HepG2 (cell line): Measurements from ENCODE around the gene STUB1. TPM values are rescaled to one million over a fixed set of nuclear protein-coding genes. Genes with fewer than 3 reads are reported as not detected.

Experiments
- HMGXB4 ChIP-seq, 2 experiments: sonication (generic) in 1 of 2; formaldehyde crosslinking in 1 of 2; IDR thresholded peaks; 2 replicates each; pipeline versions ENCODE4 v1.4.0 to v1.6.1; 2018 to 2020; ENCODE audit warnings: missing genetic modification reagents in 2 of 2, borderline replicate concordance in 1 of 2, low read depth in 1 of 2, mild to moderate bottlenecking in 1 of 2, missing biosample characterization in 1 of 2
- JUND ChIP-seq: sonication (generic); formaldehyde crosslinking; IDR thresholded peaks from 2 replicates; pipeline ENCODE4 v1.8.0; 2022; ENCODE audit warnings: mild to moderate bottlenecking, missing genetic modification reagents
- MYNN ChIP-seq: sonication (generic); formaldehyde crosslinking; IDR thresholded peaks from 2 replicates; pipeline ENCODE4 v1.4.0; 2020; ENCODE audit warnings: mild to moderate bottlenecking, low read depth, missing genetic modification reagents
- PAXIP1 ChIP-seq: sonication (generic); formaldehyde crosslinking; conservative IDR thresholded peaks from 2 replicates; pipeline ENCODE4 v1.4.0; 2020; ENCODE audit warnings: mild to moderate bottlenecking, missing genetic modification reagents, moderate library complexity
- PRDM10 ChIP-seq: sonication (generic); formaldehyde crosslinking; IDR thresholded peaks from 2 replicates; pipeline ENCODE4 v1.4.0; 2020; ENCODE audit warnings: low read depth, missing genetic modification reagents
- RFX1 ChIP-seq: fragments of 450-650 bp; IDR thresholded peaks from 2 replicates; pipeline ENCODE4 v1.6.1; 2017
- SMAD1 ChIP-seq: sonication (generic); formaldehyde crosslinking; IDR thresholded peaks from 2 replicates; pipeline ENCODE4 v1.4.0; 2020; ENCODE audit warnings: missing genetic modification reagents, low read depth, mild to moderate bottlenecking, borderline replicate concordance
- SOX6 ChIP-seq, 2 experiments: fragments of 450-650 bp in 1 of 2; sonication (generic) in 1 of 2; formaldehyde crosslinking in 1 of 2; IDR thresholded peaks; 2 replicates each; pipeline versions ENCODE4 v1.4.0 to v1.6.1; 2017 to 2020; ENCODE audit warnings: antibody characterized with exemption in 1 of 2, mild to moderate bottlenecking in 1 of 2, missing genetic modification reagents in 1 of 2
- SRSF1 ChIP-seq: fragments of 200-400 bp; formaldehyde crosslinking; optimal IDR thresholded peaks from 2 replicates; pipeline ENCODE3; 2017; ENCODE audit warnings: mild to moderate bottlenecking, low read depth, low read length, moderate library complexity
- SRSF4 ChIP-seq: fragments of 200-400 bp; formaldehyde crosslinking; IDR thresholded peaks from one replicate; pipeline ENCODE4 v1.6.1; 2018; ENCODE audit warnings: mild to moderate bottlenecking, low read depth, low read length, moderate library complexity; ENCODE audit not compliant: poor library complexity, severe bottlenecking
- THAP7 ChIP-seq: sonication (generic); formaldehyde crosslinking; IDR thresholded peaks from 2 replicates; pipeline ENCODE4 v1.8.1; 2023; ENCODE audit warnings: mild to moderate bottlenecking, missing genetic modification reagents
- ZNF597 ChIP-seq: sonication (generic); formaldehyde crosslinking; IDR thresholded peaks from 2 replicates; pipeline ENCODE4 v1.5.0; 2020; ENCODE audit warnings: missing genetic modification reagents
- ZSCAN22 ChIP-seq: sonication (generic); formaldehyde crosslinking; IDR thresholded peaks from 2 replicates; pipeline ENCODE4 v1.4.0; 2020; ENCODE audit warnings: mild to moderate bottlenecking, missing genetic modification reagents
- polyA plus RNA-seq, 8 experiments: library from polyadenylated mRNA; depleted of rRNA in 3 of 8; stranded (reverse) in 7 of 8; unstranded in 1 of 8; fragments of >200 nt; fragmentation: Illumina TruSeq in 4 of 8; extraction: Trizol in 4 of 8; gene quantifications; 2 replicates each; pipeline versions ENCODE4 v1.2.1 to v1.2.3, GENCODE V29; 2011 to 2016; ENCODE audit warnings: low read depth in 4 of 8, missing spikeins in 1 of 8, mixed read lengths in 1 of 8; ENCODE audit not compliant: insufficient read depth in 1 of 8
- total RNA-seq, 5 experiments: library from RNA; depleted of rRNA; stranded (reverse); fragments of >200 nt; fragmentation: Illumina TruSeq; extraction: Trizol; gene quantifications; 2 replicates each; pipeline ENCODE4 v1.2.3, GENCODE V29; 2016; ENCODE audit warnings: low read depth in 1 of 5

STUB1 gene
- total and polyA plus RNA-seq, 2 of the 13 experiments (the other 11 are each of a cell fraction or from before 2014, with no cell fraction given), result 52.9 to 78.2 TPM

GRCh38 chr16:641326-642188, 38.7 kb upstream of the STUB1 start, which contains the start of gene MCRIP2 (continued):
- TF ChIP-seq PRDM10 (CRISPR knock-in tag), result no peak
- no peak for TF ChIP-seq SOX6 (IDR thresholded peaks at IDR 0.05)
- no peak for TF ChIP-seq SOX6 (CRISPR knock-in tag; IDR thresholded peaks at IDR 0.05)
- no peak for TF ChIP-seq RFX1
- TF ChIP-seq SRSF1, result peak; percentile 33
- TF ChIP-seq HMGXB4 (CRISPR knock-in tag; IDR thresholded peaks at IDR 0.05; ENCODE audit: borderline replicate concordance in 1 of 2, low read depth in 1 of 2), result peak; percentile 42 to 77; a peak in 3 of 4 replicates
- no peak for TF ChIP-seq SMAD1 (CRISPR knock-in tag)
- TF ChIP-seq JUND, result no peak
- TF ChIP-seq MYNN (CRISPR knock-in tag), result no peak
- TF ChIP-seq SRSF4, result no peak
- TF ChIP-seq ZSCAN22 (CRISPR knock-in tag), result no peak
- TF ChIP-seq ZNF597 (CRISPR knock-in tag), result no peak
- peak; percentile 30; the same call in 1 of the 2 replicates for TF ChIP-seq PAXIP1 (CRISPR knock-in tag)
- peak; percentile 5; the same call in 1 of the 2 replicates for TF ChIP-seq THAP7 (CRISPR knock-in tag)
